SK-N-SH treated with all-trans-retinoic acid at 6 μM for 48 hours (cell line): ENCODE measurements around the gene SLC22A17.

Experiments used
- ATAC-seq: fragments of 200-7000 bp; cut with Tn5 transposase; 3 replicates; pipeline ENCODE4 v1.9.1; 2020; ENCODE audit warnings: mild to moderate bottlenecking, moderate library complexity
- ARNTL ChIP-seq: fragments of 450-650 bp; formaldehyde crosslinking; IDR thresholded peaks from 2 replicates; pipeline ENCODE4 v1.5.0; 2020; ENCODE audit warnings: low read depth, mild to moderate bottlenecking, moderate library complexity, borderline replicate concordance
- BACH2 ChIP-seq: fragments of 250-450 bp; sonication (Bioruptor Pico); IDR thresholded peaks from 2 replicates; pipeline ENCODE4 v1.9.0; 2021; ENCODE audit warnings: mild to moderate bottlenecking, borderline replicate concordance
- CREB5 ChIP-seq: fragments of 250-450 bp; sonication (Bioruptor Pico); IDR thresholded peaks from 2 replicates; pipeline ENCODE4 v1.5.1; 2020; ENCODE audit warnings: low read depth, mild to moderate bottlenecking, moderate library complexity
- CSDC2 ChIP-seq: fragments of 250-450 bp; sonication (Bioruptor Pico); IDR thresholded peaks from 2 replicates; pipeline ENCODE4 v1.5.0; 2020; ENCODE audit warnings: mild to moderate bottlenecking, moderate library complexity
- CSRNP3 ChIP-seq: fragments of 250-450 bp; sonication (Bioruptor Pico); IDR thresholded peaks from 2 replicates; pipeline ENCODE4 v1.5.1; 2021; ENCODE audit warnings: mild to moderate bottlenecking, moderate library complexity
- ESRRG ChIP-seq: fragments of 250-450 bp; sonication (Bioruptor Pico); IDR thresholded peaks from 2 replicates; pipeline ENCODE4 v1.6.1; 2021; ENCODE audit warnings: mild to moderate bottlenecking
- ISL1 ChIP-seq: fragments of 250-450 bp; sonication (Bioruptor Pico); IDR thresholded peaks from 2 replicates; pipeline ENCODE4 v2.1.2; 2022; ENCODE audit warnings: mild to moderate bottlenecking, moderate library complexity
- OSR1 ChIP-seq: fragments of 250-450 bp; sonication (Bioruptor Pico); IDR thresholded peaks from 2 replicates; pipeline ENCODE4 v1.8.0; 2022; ENCODE audit warnings: moderate library complexity, mild to moderate bottlenecking, inconsistent platforms
- PATZ1 ChIP-seq: fragments of 250-450 bp; sonication (Bioruptor Pico); IDR thresholded peaks from 2 replicates; pipeline ENCODE4 v1.8.0; 2020; ENCODE audit warnings: mild to moderate bottlenecking, moderate library complexity, borderline replicate concordance
- POU6F1 ChIP-seq: fragments of 250-450 bp; sonication (Bioruptor Pico); IDR thresholded peaks from 2 replicates; pipeline ENCODE4 v1.8.0; 2021; ENCODE audit warnings: low read depth, mild to moderate bottlenecking, moderate library complexity, borderline replicate concordance
- PPARA ChIP-seq: fragments of 250-450 bp; sonication (Bioruptor Pico); IDR thresholded peaks from 2 replicates; pipeline ENCODE4 v1.5.0; 2020; ENCODE audit warnings: mild to moderate bottlenecking, borderline replicate concordance
- RARB ChIP-seq: fragments of 250-450 bp; sonication (Bioruptor Pico); IDR thresholded peaks from 2 replicates; pipeline ENCODE4 v1.8.0; 2021; ENCODE audit warnings: mild to moderate bottlenecking, moderate library complexity
- SNAI2 ChIP-seq: fragments of 250-450 bp; sonication (Bioruptor Pico); IDR thresholded peaks from 2 replicates; pipeline ENCODE4 v1.5.0; 2020; ENCODE audit warnings: mild to moderate bottlenecking, moderate library complexity
- TCF4 ChIP-seq: fragments of 250-450 bp; sonication (Bioruptor Pico); IDR thresholded peaks from 2 replicates; pipeline ENCODE4 v1.8.0; 2021; ENCODE audit warnings: mild to moderate bottlenecking, moderate library complexity, borderline replicate concordance
- TOX ChIP-seq: fragments of 250-450 bp; sonication (Bioruptor Pico); IDR thresholded peaks from 2 replicates; pipeline ENCODE4 v1.8.0; 2021; ENCODE audit warnings: mild to moderate bottlenecking, moderate library complexity, borderline replicate concordance
- TSHZ2 ChIP-seq: fragments of 250-450 bp; sonication (Bioruptor Pico); IDR thresholded peaks from 2 replicates; pipeline ENCODE4 v1.5.0; 2020; ENCODE audit warnings: mild to moderate bottlenecking, moderate library complexity
- ZC3H10 ChIP-seq: fragments of 250-450 bp; sonication (Bioruptor Pico); IDR thresholded peaks from 2 replicates; pipeline ENCODE4 v1.5.1; 2021; ENCODE audit warnings: mild to moderate bottlenecking, moderate library complexity
- ZFP3 ChIP-seq: fragments of 250-450 bp; sonication (Bioruptor Pico); IDR thresholded peaks from 2 replicates; pipeline ENCODE4 v1.5.0; 2020; ENCODE audit warnings: mild to moderate bottlenecking, moderate library complexity
- ZFP30 ChIP-seq: fragments of 450-650 bp; formaldehyde crosslinking; IDR thresholded peaks from 2 replicates; pipeline ENCODE4 v1.5.0; 2022; ENCODE audit warnings: mild to moderate bottlenecking, moderate library complexity
- ZNF565 ChIP-seq: fragments of 450-650 bp; formaldehyde crosslinking; conservative IDR thresholded peaks from 2 replicates; pipeline ENCODE4 v1.5.0; 2020; ENCODE audit warnings: low read depth, mild to moderate bottlenecking, moderate library complexity
- ZNF70 ChIP-seq: fragments of 450-650 bp; formaldehyde crosslinking; IDR thresholded peaks from 2 replicates; pipeline ENCODE4 v1.5.0; 2020; ENCODE audit warnings: mild to moderate bottlenecking, moderate library complexity
- ZNF8 ChIP-seq: fragments of 450-650 bp; formaldehyde crosslinking; IDR thresholded peaks from 2 replicates; pipeline ENCODE4 v1.5.0; 2020; ENCODE audit warnings: mild to moderate bottlenecking, moderate library complexity

Gene SLC22A17

GRCh38 chr14:23297611-23298277 is 54.9 kb downstream of the SLC22A17 start:
- no peak for ATAC-seq
- TF ChIP-seq ZFP30 (CRISPR knock-in tag) (no peak), POU6F1 (CRISPR knock-in tag) (no peak), TCF4 (CRISPR knock-in tag) (no peak), ZNF8 (CRISPR knock-in tag) (no peak), BACH2 (CRISPR knock-in tag) (no peak), CSRNP3 (no peak), ZFP3 (CRISPR knock-in tag) (no peak), ZNF70 (CRISPR knock-in tag) (no peak), CSDC2 (CRISPR knock-in tag) (no peak), ZNF565 (CRISPR knock-in tag) (no peak), TOX (CRISPR knock-in tag) (no peak)

GRCh38 chr14:23297096-23297495 is 55.6 kb downstream of the SLC22A17 start:
- TF ChIP-seq SNAI2 (CRISPR knock-in tag) (no peak), ZFP3 (CRISPR knock-in tag) (no peak), ZFP30 (CRISPR knock-in tag) (no peak), TCF4 (CRISPR knock-in tag) (no peak), OSR1 (CRISPR knock-in tag) (no peak), ARNTL (CRISPR knock-in tag) (no peak), ESRRG (CRISPR knock-in tag) (no peak), BACH2 (CRISPR knock-in tag) (no peak), PPARA (CRISPR knock-in tag) (no peak), ISL1 (no peak), RARB (CRISPR knock-in tag) (no peak), CSRNP3 (no peak), ZNF70 (CRISPR knock-in tag) (no peak), TSHZ2 (CRISPR knock-in tag) (no peak), PATZ1 (no peak), CREB5 (no peak), ZC3H10 (CRISPR knock-in tag) (no peak), ZNF8 (CRISPR knock-in tag) (no peak), CSDC2 (CRISPR knock-in tag) (no peak), ZNF565 (CRISPR knock-in tag) (no peak)
- TF ChIP-seq, all 23 proteins: peak for 0
- no peak for ATAC-seq
